Testis (tissue), 3 donors: Measurements from ENCODE around the gene IL17A. TPM values are rescaled to one million over a fixed set of nuclear protein-coding genes. Genes with fewer than 3 reads are reported as not detected.

ENCODE experiments used
- DNase-seq: peaks from one replicate; pipeline ENCODE4 v3.0.0-alpha.2; 2019
- H3K27ac ChIP-seq, 2 donors: fragments of 200-600 bp; sonication (generic); one replicate each; pipeline ENCODE4 v1.5.1; 2019
- H3K27me3 ChIP-seq: fragments of 200-600 bp; sonication (generic); one replicate; pipeline ENCODE4 v1.5.1; 2019
- H3K36me3 ChIP-seq: fragments of 200-600 bp; sonication (generic); one replicate; pipeline ENCODE4 v1.5.1; 2017; ENCODE audit warnings: low read depth; ENCODE audit errors: missing control alignments
- H3K4me1 ChIP-seq: fragments of 200-600 bp; sonication (generic); one replicate; pipeline ENCODE4 v1.5.1; 2019
- H3K4me3 ChIP-seq, 2 donors: fragments of 200-600 bp; sonication (generic); one replicate each; pipeline ENCODE4 v1.5.1; 2017 to 2019
- H3K9me3 ChIP-seq: fragments of 200-600 bp; sonication (generic); one replicate; pipeline ENCODE4 v1.5.1; 2017
- CTCF ChIP-seq, 3 experiments: fragments of 450-650 bp in 2 of 3; fragments of 200-600 bp in 1 of 3; sonication (generic) in 1 of 3; IDR thresholded peaks; one replicate each; pipeline ENCODE4 v1.5.1; 2016 to 2019; ENCODE audit warnings: antibody characterized with exemption in 3 of 3, mild to moderate bottlenecking in 2 of 3, moderate library complexity in 1 of 3
- POLR2A ChIP-seq: fragments of 450-650 bp; IDR thresholded peaks from one replicate; pipeline ENCODE4 v1.6.1; 2017; ENCODE audit warnings: antibody characterized with exemption, mild to moderate bottlenecking, moderate library complexity
- WGBS, 2 donors: methylation state at CpG; one replicate each; pipeline ENCODE4 v1.1.5; 2018; 5-methylcytosine and 5-hydroxymethylcytosine counted together
- intact Hi-C: fragments of 100-400 bp; cut with DNase I; formaldehyde crosslinking; loops from one replicate; pipeline ENCODE4 v1.15.1; 2023; ENCODE audit warnings: low total_unique reads
- polyA plus RNA-seq: library from polyadenylated mRNA; stranded (reverse); fragments of 350-450 nt; fragmentation: Illumina TruSeq; extraction: RNeasy Lipid Tissue Mini Kit (QIAGEN cat#74804); gene quantifications from one replicate; pipeline ENCODE4 v1.2.3, GENCODE V29; 2014; ENCODE audit warnings: low read depth, low replicate concordance; ENCODE audit not compliant: insufficient read depth
- total RNA-seq, 2 donors: library from RNA; depleted of rRNA; stranded (reverse); fragments of >200 nt; gene quantifications; one replicate each; pipeline ENCODE4 v1.2.3, GENCODE V29; 2016

The IL17A gene
- total and polyA plus RNA-seq, 3 donors from 2014 or later = not detected

- Histone ChIP-seq H3K9me3 (no peaks in the 10 kb centered on the region), H3K36me3 (no peaks in the 10 kb centered on the region), H3K4me1 (no peaks in the 10 kb centered on the region), H3K27ac (no peak overlapping the region), H3K27me3 (no peaks in the 10 kb centered on the region), H3K4me3 (no peak overlapping the region)
- TF ChIP-seq CTCF (IDR thresholded peaks at IDR 0.05) (no peak), POLR2A (no peak)
- intact Hi-C loops = no loop called here
- no peak for DNase-seq
- WGBS, 2 donors = 84 to 96% methylated on average over 2 of the region's 2 CpGs
These were observed 31.6 kb downstream of the IL17A start for GRCh38 chr6:52217761-52218160.

GRCh38 chr6:52221302-52221701 lies 35.1 kb downstream of the IL17A start:
- H3K27me3 ChIP-seq = no peaks in the 10 kb centered on the region
- intact Hi-C loops = no loop called here
- TF ChIP-seq POLR2A (no peak), CTCF (IDR thresholded peaks at IDR 0.05) (no peak)
- 62 to 74% methylated on average over 3 of the region's 3 CpGs for WGBS, 2 donors
- no peak overlapping the region for H3K27ac ChIP-seq
- H3K9me3 ChIP-seq = no peaks in the 10 kb centered on the region
- H3K36me3 ChIP-seq = no peaks in the 10 kb centered on the region
- no peaks in the 10 kb centered on the region for H3K4me1 ChIP-seq
- H3K4me3 ChIP-seq = no peak overlapping the region
- no peak for DNase-seq

GRCh38 chr6:52227495-52227894 lies 41.3 kb downstream of the IL17A start:
- TF ChIP-seq POLR2A = no peak
- TF ChIP-seq CTCF (IDR thresholded peaks at IDR 0.05) = no peak
- no peak for DNase-seq
- intact Hi-C loops = no loop called here
- Histone ChIP-seq H3K27me3 (no peaks in the 10 kb centered on the region), H3K27ac (no peak overlapping the region), H3K4me3 (no peak overlapping the region), H3K9me3 (no peaks in the 10 kb centered on the region), H3K4me1 (no peaks in the 10 kb centered on the region), H3K36me3 (no peaks in the 10 kb centered on the region)
- 38 to 56% methylated on average over 1 of the region's 1 CpG for WGBS, 2 donors

- no peak overlapping the region for H3K27ac ChIP-seq
- no peaks in the 10 kb centered on the region for H3K9me3 ChIP-seq
- no peak overlapping the region for H3K4me3 ChIP-seq
- no peaks in the 10 kb centered on the region for H3K27me3 ChIP-seq
- TF ChIP-seq CTCF (IDR thresholded peaks at IDR 0.05) = no peak
- no peak for TF ChIP-seq POLR2A
- WGBS, 2 donors = 88 to 93% methylated on average over 1 of the region's 1 CpG
- H3K4me1 ChIP-seq = no peaks in the 10 kb centered on the region
- DNase-seq = no peak
- no peaks in the 10 kb centered on the region for H3K36me3 ChIP-seq
- intact Hi-C loops = no loop called here
These were observed 44.5 kb downstream of the IL17A start for GRCh38 chr6:52230685-52231084.

- Histone ChIP-seq H3K4me1 (no peaks in the 10 kb centered on the region), H3K27me3 (no peaks in the 10 kb centered on the region), H3K27ac (no peak overlapping the region), H3K9me3 (no peaks in the 10 kb centered on the region), H3K4me3 (no peak overlapping the region), H3K36me3 (no peaks in the 10 kb centered on the region)
- WGBS, 2 donors = 92 to 93% methylated on average over 8 of the region's 8 CpGs
- intact Hi-C loops = no loop called here
- no peak for TF ChIP-seq POLR2A
- no peak for TF ChIP-seq CTCF (IDR thresholded peaks at IDR 0.05)
- DNase-seq = no peak
These were observed 45.4 kb downstream of the IL17A start for GRCh38 chr6:52231406-52232127.
